HUES64 (cell line): ENCODE data around the gene ATN1.
A peak's percentile ranks its signal among the peaks of the same experiment; 100 is the strongest.

Experiments used
- H3K27ac ChIP-seq: 2 replicates; pipeline ENCODE4 v1.7.0; 2013; ENCODE audit warnings: low read depth, low read length, inconsistent platforms
- H3K27me3 ChIP-seq: 2 replicates; pipeline ENCODE4 v1.6.1; 2013; ENCODE audit warnings: mild to moderate bottlenecking, low read length; ENCODE audit not compliant: insufficient read depth
- H3K36me3 ChIP-seq: 2 replicates; pipeline ENCODE4 v1.6.1; 2013; ENCODE audit warnings: mild to moderate bottlenecking, low read length; ENCODE audit not compliant: insufficient read depth
- H3K4me1 ChIP-seq: 2 replicates; pipeline ENCODE4 v1.6.1; 2013; ENCODE audit warnings: mild to moderate bottlenecking, low read length, moderate library complexity; ENCODE audit not compliant: insufficient read depth
- H3K4me3 ChIP-seq: 2 replicates; pipeline ENCODE4 v1.5.1; 2013; ENCODE audit warnings: mild to moderate bottlenecking, low read length, moderate library complexity
- H3K9ac ChIP-seq: 2 replicates; pipeline ENCODE4 v1.6.1; 2013; ENCODE audit warnings: mild to moderate bottlenecking, low read depth, low read length
- H3K9me3 ChIP-seq: 2 replicates; pipeline ENCODE4 v1.6.1; 2013; ENCODE audit warnings: low read depth, low read length; ENCODE audit not compliant: insufficient read depth
- WGBS: fragments of 150-250, 120-280 bp; methylation state at CpG from one replicate; pipeline ENCODE4 v1.1.7; 2013; ENCODE audit warnings: missing lambda C conversion rate; 5-methylcytosine and 5-hydroxymethylcytosine counted together

Gene ATN1

GRCh38 chr12:6928703-6929407, 1.1 kb downstream of the ATN1 start:
- Histone ChIP-seq H3K27ac (peak overlapping the region; percentile 40), H3K9me3 (no peaks in the 10 kb centered on the region), H3K4me1 (peaks cover 32% of the 10 kb centered on the region), H3K9ac (peak overlapping the region; percentile 81), H3K27me3 (no peaks in the 10 kb centered on the region), H3K36me3 (peaks cover 22% of the 10 kb centered on the region), H3K4me3 (peak overlapping the region; percentile 80)
- 4% methylated on average over 18 of the region's 19 CpGs for WGBS

- WGBS = 80% methylated on average over 6 of the region's 7 CpGs
- Histone ChIP-seq H3K9ac (peak overlapping the region; percentile 81; the same call in 1 of the 2 replicates), H3K4me3 (peak overlapping the region; percentile 80), H3K27me3 (no peaks in the 10 kb centered on the region), H3K27ac (no peak overlapping the region), H3K4me1 (peaks cover 28% of the 10 kb centered on the region), H3K36me3 (peaks cover 31% of the 10 kb centered on the region), H3K9me3 (no peaks in the 10 kb centered on the region)
Observed at GRCh38 chr12:6929466-6930452, 2.0 kb downstream of the ATN1 start.

GRCh38 chr12:6932766-6933165, 5.0 kb downstream of the ATN1 start:
- Histone ChIP-seq H3K9ac (no peak overlapping the region), H3K4me3 (no peak overlapping the region), H3K27me3 (no peaks in the 10 kb centered on the region), H3K36me3 (peaks cover 47% of the 10 kb centered on the region), H3K27ac (no peak overlapping the region), H3K4me1 (peaks cover 12% of the 10 kb centered on the region), H3K9me3 (no peaks in the 10 kb centered on the region)
- WGBS = 100% methylated on average over 1 of the region's 1 CpG

- Histone ChIP-seq H3K36me3 (peaks cover 55% of the 10 kb centered on the region), H3K4me3 (no peak overlapping the region), H3K27ac (no peak overlapping the region), H3K9me3 (no peaks in the 10 kb centered on the region), H3K4me1 (peaks cover 18% of the 10 kb centered on the region), H3K27me3 (no peaks in the 10 kb centered on the region), H3K9ac (no peak overlapping the region)
- 89% methylated on average over 6 of the region's 8 CpGs for WGBS
Observed at GRCh38 chr12:6934110-6934509, 6.4 kb downstream of the ATN1 start.

- Histone ChIP-seq H3K27me3 (no peaks in the 10 kb centered on the region), H3K36me3 (peaks cover 67% of the 10 kb centered on the region), H3K9ac (no peak overlapping the region), H3K27ac (no peak overlapping the region), H3K4me3 (no peak overlapping the region), H3K4me1 (peaks cover 6% of the 10 kb centered on the region; the same call in 1 of the 2 replicates), H3K9me3 (no peaks in the 10 kb centered on the region)
- WGBS = 93% methylated on average over 14 of the region's 14 CpGs
Observed at GRCh38 chr12:6935371-6936193, 7.8 kb downstream of the ATN1 start.

- no peak overlapping the region for H3K4me3 ChIP-seq
- H3K27me3 ChIP-seq = no peaks in the 10 kb centered on the region
- H3K36me3 ChIP-seq = peaks cover 69% of the 10 kb centered on the region
- no peaks in the 10 kb centered on the region for H3K9me3 ChIP-seq
- no peak overlapping the region for H3K9ac ChIP-seq
- WGBS = 95% methylated on average over 3 of the region's 3 CpGs
- H3K4me1 ChIP-seq = peaks cover 6% of the 10 kb centered on the region; the same call in 1 of the 2 replicates
- H3K27ac ChIP-seq = no peak overlapping the region
Observed at GRCh38 chr12:6936194-6936635, 8.5 kb downstream of the ATN1 start.

- Histone ChIP-seq H3K27ac (peak overlapping the region; percentile 98), H3K4me3 (peak overlapping the region; percentile 69), H3K9me3 (no peaks in the 10 kb centered on the region), H3K27me3 (no peaks in the 10 kb centered on the region), H3K36me3 (peaks cover 73% of the 10 kb centered on the region), H3K4me1 (peaks cover 6% of the 10 kb centered on the region; the same call in 1 of the 2 replicates), H3K9ac (peak overlapping the region; percentile 97)
- WGBS = 73% methylated on average over 36 of the region's 36 CpGs
Observed at GRCh38 chr12:6936636-6937480, 9.1 kb downstream of the ATN1 start.

GRCh38 chr12:6937481-6938352, 10.0 kb downstream of the ATN1 start:
- H3K9me3 ChIP-seq = no peaks in the 10 kb centered on the region
- H3K36me3 ChIP-seq = peaks cover 65% of the 10 kb centered on the region
- H3K4me3 ChIP-seq = peak overlapping the region; percentile 69
- peaks cover 6% of the 10 kb centered on the region; the same call in 1 of the 2 replicates for H3K4me1 ChIP-seq
- H3K27me3 ChIP-seq = no peaks in the 10 kb centered on the region
- H3K9ac ChIP-seq = peak overlapping the region; percentile 97
- H3K27ac ChIP-seq = peak overlapping the region; percentile 98
- 4% methylated on average over 80 of the region's 80 CpGs for WGBS

- 93% methylated on average over 32 of the region's 32 CpGs for WGBS
- Histone ChIP-seq H3K27me3 (no peaks in the 10 kb centered on the region), H3K9me3 (no peaks in the 10 kb centered on the region), H3K4me3 (peak overlapping the region; percentile 69), H3K36me3 (peaks cover 59% of the 10 kb centered on the region), H3K4me1 (peaks cover 6% of the 10 kb centered on the region; the same call in 1 of the 2 replicates), H3K27ac (peak overlapping the region; percentile 81), H3K9ac (peak overlapping the region; percentile 97)
Observed at GRCh38 chr12:6938353-6939190, 10.8 kb downstream of the ATN1 start.
